ENCODE results near the gene HSPBAP1. TPM values are rescaled to one million over a fixed set of nuclear protein-coding genes. Genes with fewer than 3 reads are reported as not detected.

The HSPBAP1 gene
- 18.1 and 20.6 TPM in 2 replicates for total RNA-seq

- ChIA-PET POLR2A (interaction anchor here (0.5 to 1.5 kb wide), 19 partner anchors 9 to 411 kb away, joined by 3 to 11 read pairs (median 4); partner anchors contain the start of genes FAM162A, KPNA1, MIX23 and PARP14), CTCF (no interaction called here)
- Mint-ChIP-seq H3K4me3 (no peak within 1 kb of the TSS), H3K27me3 (no peaks in the 10 kb centered on the region), H3K9me3 (no peaks in the 10 kb centered on the region), H3K36me3 (ENCODE audit: low read depth) (peaks cover 5% of the 10 kb centered on the region), H3K4me1 (peaks cover 30% of the 10 kb centered on the region), H3K27ac (peak within 1 kb of the TSS; percentile 86)
- DNase-seq (peak; percentile 91), ATAC-seq (ENCODE audit: low read depth) (peak; percentile 67)
- intact Hi-C loops (cut with micrococcal nuclease) = loop anchor here (1.0 to 5.0 kb wide), 9 partner anchors 95 to 1247 kb away; partner anchors contain the start of genes DTX3L, FAM162A, HACD2 and KPNA1
- no peak for TF ChIP-seq CTCF (IDR thresholded peaks at IDR 0.05)
Measured at GRCh38 chr3:122793568-122794416, at the start of gene HSPBAP1. Gene HSPBAP1, minus strand, starts transcription at chr3:122793831. Its CDS starts 151 bp downstream, at chr3:122793680.

GRCh38 chr3:122835590-122835989 lies 42.0 kb upstream of the HSPBAP1 start:
- no peaks in the 10 kb centered on the region for H3K4me1 Mint-ChIP-seq
- H3K27ac Mint-ChIP-seq = no peak overlapping the region
- intact Hi-C loops (cut with micrococcal nuclease) = no loop called here
- ATAC-seq (ENCODE audit: low read depth) (no peak), DNase-seq (no peak)
- peaks cover 29% of the 10 kb centered on the region for H3K36me3 Mint-ChIP-seq (ENCODE audit: low read depth)
- TF ChIP-seq CTCF (IDR thresholded peaks at IDR 0.05) = no peak
- H3K9me3 Mint-ChIP-seq = no peaks in the 10 kb centered on the region
- H3K4me3 Mint-ChIP-seq = no peak overlapping the region
- POLR2A ChIA-PET = no interaction called here
- H3K27me3 Mint-ChIP-seq = no peaks in the 10 kb centered on the region
- CTCF ChIA-PET = no interaction called here

- no peak for TF ChIP-seq CTCF (IDR thresholded peaks at IDR 0.05)
- DNase-seq (no peak), ATAC-seq (ENCODE audit: low read depth) (no peak)
- ChIA-PET POLR2A (no interaction called here), CTCF (no interaction called here)
- intact Hi-C loops (cut with micrococcal nuclease) = no loop called here
- Mint-ChIP-seq H3K27me3 (no peaks in the 10 kb centered on the region), H3K4me3 (no peak overlapping the region), H3K27ac (no peak overlapping the region), H3K4me1 (no peaks in the 10 kb centered on the region), H3K9me3 (no peaks in the 10 kb centered on the region), H3K36me3 (ENCODE audit: low read depth) (peaks cover 47% of the 10 kb centered on the region)
Measured at GRCh38 chr3:122828281-122828680, 34.6 kb upstream of the HSPBAP1 start.

- no peak for TF ChIP-seq CTCF (IDR thresholded peaks at IDR 0.05)
- intact Hi-C loops (cut with micrococcal nuclease) = no loop called here
- ChIA-PET POLR2A (no interaction called here), CTCF (interaction anchor here (0.6 kb wide), 1 partner anchor 721 kb away, joined by 3 read pairs; no protein-coding TSS in a partner anchor)
- Mint-ChIP-seq H3K9me3 (no peaks in the 10 kb centered on the region), H3K4me3 (no peak overlapping the region), H3K36me3 (ENCODE audit: low read depth) (peaks cover 46% of the 10 kb centered on the region), H3K27me3 (no peaks in the 10 kb centered on the region), H3K4me1 (no peaks in the 10 kb centered on the region), H3K27ac (no peak overlapping the region)
- DNase-seq (no peak), ATAC-seq (ENCODE audit: low read depth) (no peak)
Measured at GRCh38 chr3:122826278-122826677, 32.6 kb upstream of the HSPBAP1 start.

- Mint-ChIP-seq H3K9me3 (no peaks in the 10 kb centered on the region), H3K4me3 (no peak overlapping the region), H3K27ac (no peak overlapping the region), H3K36me3 (ENCODE audit: low read depth) (peaks cover 48% of the 10 kb centered on the region), H3K4me1 (no peaks in the 10 kb centered on the region), H3K27me3 (no peaks in the 10 kb centered on the region)
- ChIA-PET CTCF (no interaction called here), POLR2A (no interaction called here)
- DNase-seq (no peak), ATAC-seq (ENCODE audit: low read depth) (no peak)
- intact Hi-C loops (cut with micrococcal nuclease) = no loop called here
- no peak for TF ChIP-seq CTCF (IDR thresholded peaks at IDR 0.05)
Measured at GRCh38 chr3:122825460-122825859, 31.8 kb upstream of the HSPBAP1 start.

All from activated B cell treated with CpG ODN at 0.5 μM for 24 hours (primary cell).